Sigmoid colon (tissue), 7 donors: ENCODE data around the gene TWSG1. TPM values are rescaled to one million over a fixed set of nuclear protein-coding genes. Genes with fewer than 3 reads are reported as not detected.
"Not testable (repeated sequence)": the region's sequence is repeated elsewhere in the genome, so short reads cannot be mapped to it uniquely, and the experiment has no call there.

Experiments
- DNase-seq: peaks from one replicate; pipeline ENCODE4 v3.0.0-alpha.2; 2019
- H3K27ac ChIP-seq, 4 donors: fragments of 200-600 bp; sonication (generic); one replicate each; pipeline ENCODE4 v1.5.1; 2016 to 2019; ENCODE audit warnings: mild to moderate bottlenecking in 1 of 4
- H3K27me3 ChIP-seq, 3 donors: fragments of 200-600 bp; sonication (generic); one replicate each; pipeline ENCODE4 v1.5.1; 2019; ENCODE audit warnings: mild to moderate bottlenecking in 1 of 3
- H3K36me3 ChIP-seq, 4 donors: fragments of 200-600 bp; sonication (generic); one replicate each; pipeline ENCODE4 v1.5.1; 2016 to 2019
- H3K4me1 ChIP-seq, 4 donors: fragments of 200-600 bp; sonication (generic); one replicate each; pipeline ENCODE4 v1.5.1; 2017 to 2019
- H3K4me3 ChIP-seq, 4 donors: fragments of 200-600 bp; sonication (generic); one replicate each; pipeline ENCODE4 v1.5.1; 2017 to 2019; ENCODE audit warnings: mild to moderate bottlenecking in 2 of 4, moderate library complexity in 1 of 4
- H3K9me3 ChIP-seq, 4 donors: fragments of 200-600 bp in 3 of 4; sonication (generic) in 3 of 4; one replicate each; pipeline versions ENCODE4 v1.5.1 to v1.6.1; 2013 to 2019
- EP300 ChIP-seq, 4 donors: sonication (generic); formaldehyde crosslinking; IDR thresholded peaks; one replicate each; pipeline ENCODE4 v1.6.1; 2017; ENCODE audit warnings: antibody characterized with exemption in 4 of 4
- POLR2A ChIP-seq, 2 donors: fragments of 450-650 bp; IDR thresholded peaks; one replicate each; pipeline ENCODE4 v1.6.1; 2016; ENCODE audit warnings: antibody characterized with exemption in 2 of 2, mild to moderate bottlenecking in 2 of 2, moderate library complexity in 2 of 2
- POLR2AphosphoS5 ChIP-seq, 4 donors: sonication (generic); formaldehyde crosslinking; IDR thresholded peaks; one replicate each; pipeline ENCODE4 v1.6.1; 2017; ENCODE audit warnings: antibody characterized with exemption in 4 of 4
- WGBS, 2 donors: extraction: QIAGEN DNeasy Blood & Tissue Kit; methylation state at CpG; one replicate each; pipeline ENCODE4 v1.1.7; 2013; 5-methylcytosine and 5-hydroxymethylcytosine counted together
- intact Hi-C: fragments of 100-400 bp; cut with DNase I; formaldehyde crosslinking; loops from one replicate; pipeline ENCODE4 v1.15.1; 2023
- polyA plus RNA-seq, 3 donors: library from polyadenylated mRNA; stranded (reverse); fragments of 200-250 nt; gene quantifications; one replicate each; pipeline ENCODE4 v1.2.3, GENCODE V29; 2013
- total RNA-seq, 4 donors: library from RNA; depleted of rRNA; stranded (reverse); fragments of >200 nt; gene quantifications; one replicate each; pipeline ENCODE4 v1.1.0, GENCODE V29; 2016
- TF ChIP-seq, protein P1 (sequence below), 4 experiments: fragments of 450-650 bp in 3 of 4; fragments of 200-600 bp in 1 of 4; IDR thresholded peaks; one replicate each; pipeline ENCODE4 v1.5.1; 2016 to 2019; ENCODE audit warnings: antibody characterized with exemption in 4 of 4, mild to moderate bottlenecking in 3 of 4, moderate library complexity in 2 of 4
- donor health status: healthy with polysubstance abuse.
- donor health status: Bipolar disorder and iron deficiency.
- donor health status: healthy.

The TWSG1 gene
- total and polyA plus RNA-seq, 7 donors, result 3.6 to 88.3 (median 69.2) TPM

GRCh38 chr18:9431296-9431695, 96.7 kb downstream of the TWSG1 start:
- no peaks in the 10 kb centered on the region for H3K27me3 ChIP-seq
- no peak for DNase-seq
- H3K4me3 ChIP-seq, result no peak overlapping the region
- peaks cover 0 to 28% (median 4%) of the 10 kb centered on the region in 4 donors for H3K4me1 ChIP-seq
- intact Hi-C loops, result no loop called here
- WGBS, 2 donors, result 92 to 93% methylated on average over 6 of the region's 6 CpGs
- H3K27ac ChIP-seq, result no peak overlapping the region
- TF ChIP-seq POLR2AphosphoS5 (IDR thresholded peaks at IDR 0.05), result no peak
- no peak for TF ChIP-seq EP300 (IDR thresholded peaks at IDR 0.05)
- TF ChIP-seq, protein P1, sequence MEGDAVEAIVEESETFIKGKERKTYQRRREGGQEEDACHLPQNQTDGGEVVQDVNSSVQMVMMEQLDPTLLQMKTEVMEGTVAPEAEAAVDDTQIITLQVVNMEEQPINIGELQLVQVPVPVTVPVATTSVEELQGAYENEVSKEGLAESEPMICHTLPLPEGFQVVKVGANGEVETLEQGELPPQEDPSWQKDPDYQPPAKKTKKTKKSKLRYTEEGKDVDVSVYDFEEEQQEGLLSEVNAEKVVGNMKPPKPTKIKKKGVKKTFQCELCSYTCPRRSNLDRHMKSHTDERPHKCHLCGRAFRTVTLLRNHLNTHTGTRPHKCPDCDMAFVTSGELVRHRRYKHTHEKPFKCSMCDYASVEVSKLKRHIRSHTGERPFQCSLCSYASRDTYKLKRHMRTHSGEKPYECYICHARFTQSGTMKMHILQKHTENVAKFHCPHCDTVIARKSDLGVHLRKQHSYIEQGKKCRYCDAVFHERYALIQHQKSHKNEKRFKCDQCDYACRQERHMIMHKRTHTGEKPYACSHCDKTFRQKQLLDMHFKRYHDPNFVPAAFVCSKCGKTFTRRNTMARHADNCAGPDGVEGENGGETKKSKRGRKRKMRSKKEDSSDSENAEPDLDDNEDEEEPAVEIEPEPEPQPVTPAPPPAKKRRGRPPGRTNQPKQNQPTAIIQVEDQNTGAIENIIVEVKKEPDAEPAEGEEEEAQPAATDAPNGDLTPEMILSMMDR (IDR thresholded peaks at IDR 0.05), result no peak
- H3K36me3 ChIP-seq, result no peaks in the 10 kb centered on the region
- no peaks in the 10 kb centered on the region for H3K9me3 ChIP-seq

DNA sequence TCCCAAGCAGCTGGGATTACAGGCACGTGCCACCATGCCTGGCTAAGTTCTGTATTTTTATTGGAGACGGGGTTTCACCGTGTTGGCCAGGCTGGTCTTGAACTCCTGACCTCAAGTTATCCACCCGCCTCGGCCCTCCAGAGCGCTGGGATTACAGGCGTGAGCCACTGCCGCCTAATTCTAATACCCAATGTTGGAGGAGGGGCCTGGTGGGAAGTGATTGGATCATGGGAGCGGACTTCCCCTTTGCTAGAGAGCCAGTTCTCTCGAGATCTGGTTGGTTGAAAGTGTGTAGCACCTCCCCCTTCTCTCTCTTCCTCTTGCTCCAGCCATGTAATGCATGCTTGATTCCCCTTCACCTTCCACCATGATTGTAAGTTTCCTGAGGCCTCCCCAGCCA, 98.5 kb downstream of the TWSG1 start:
- H3K27ac ChIP-seq, H3K27me3 ChIP-seq: not testable (repeated sequence)

GRCh38 chr18:9433671-9434121, 99.1 kb downstream of the TWSG1 start:
- no peak for DNase-seq
- Histone ChIP-seq H3K36me3 (no peaks in the 10 kb centered on the region), H3K4me1 (peaks cover 0 to 24% (median 4%) of the 10 kb centered on the region in 4 donors), H3K4me3 (peak overlapping the region in 1 of 4 donors; percentile 18), H3K9me3 (no peaks in the 10 kb centered on the region), H3K27me3 (no peaks in the 10 kb centered on the region), H3K27ac (peak overlapping the region in 2 of 4 donors; percentile 22 to 30)
- WGBS, 2 donors, result 20 to 53% methylated on average over 10 of the region's 10 CpGs
- no peak for TF ChIP-seq EP300 (IDR thresholded peaks at IDR 0.05)
- TF ChIP-seq POLR2AphosphoS5 (IDR thresholded peaks at IDR 0.05), result no peak
- intact Hi-C loops, result no loop called here

More for the DNA sequence above, 98.5 kb downstream of the TWSG1 start:
- H3K36me3 ChIP-seq, intact Hi-C loops, DNase-seq, H3K9me3 ChIP-seq, H3K4me3 ChIP-seq: not testable (repeated sequence)
- WGBS, 2 donors, result 90 to 91% methylated on average over 10 of the region's 10 CpGs
- peaks cover 0 to 28% (median 4%) of the 10 kb centered on the region in 4 donors for H3K4me1 ChIP-seq

GRCh38 chr18:9434122-9434701, 99.6 kb downstream of the TWSG1 start:
- WGBS, 2 donors, result 48 to 82% methylated on average over 18 of the region's 18 CpGs
- no peak for DNase-seq
- intact Hi-C loops, result no loop called here
- TF ChIP-seq POLR2A (IDR thresholded peaks at IDR 0.05) (no peak), POLR2AphosphoS5 (IDR thresholded peaks at IDR 0.05) (no peak), EP300 (IDR thresholded peaks at IDR 0.05) (no peak)
- TF ChIP-seq, protein P1 (IDR thresholded peaks at IDR 0.05), result no peak
- peak overlapping the region in 1 of 4 donors; percentile 18 for H3K4me3 ChIP-seq
- H3K27ac ChIP-seq, result peak overlapping the region in 3 of 4 donors; percentile 19 to 30 (median 22)
- H3K36me3 ChIP-seq, result no peaks in the 10 kb centered on the region
- H3K27me3 ChIP-seq, result no peaks in the 10 kb centered on the region
- H3K4me1 ChIP-seq, result peaks cover 0 to 19% (median 2%) of the 10 kb centered on the region in 4 donors
- H3K9me3 ChIP-seq, result no peaks in the 10 kb centered on the region

- H3K27ac ChIP-seq, result no peak overlapping the region
- 94 to 95% methylated on average over 17 of the region's 17 CpGs for WGBS, 2 donors
- TF ChIP-seq EP300 (IDR thresholded peaks at IDR 0.05) (no peak), POLR2A (IDR thresholded peaks at IDR 0.05) (no peak), POLR2AphosphoS5 (IDR thresholded peaks at IDR 0.05) (no peak)
- TF ChIP-seq, protein P1 (IDR thresholded peaks at IDR 0.05), result no peak
- no peaks in the 10 kb centered on the region for H3K27me3 ChIP-seq
- intact Hi-C loops, result no loop called here
- H3K9me3 ChIP-seq, result no peaks in the 10 kb centered on the region
- H3K4me3 ChIP-seq, result no peak overlapping the region
- no peak for DNase-seq
- peaks cover 0 to 11% (median 2%) of the 10 kb centered on the region in 4 donors for H3K4me1 ChIP-seq
- H3K36me3 ChIP-seq, result no peaks in the 10 kb centered on the region
These were observed 100.5 kb downstream of the TWSG1 start for GRCh38 chr18:9435041-9435440.
